ENCODE results near the gene GAMT. TPM values are rescaled to one million over a fixed set of nuclear protein-coding genes. Genes with fewer than 3 reads are reported as not detected.

Gene GAMT
- total and polyA plus RNA-seq, 2 of the 13 experiments (the other 11 are each of a cell fraction or from before 2014, with no cell fraction given): 115 to 124 TPM

DNA sequence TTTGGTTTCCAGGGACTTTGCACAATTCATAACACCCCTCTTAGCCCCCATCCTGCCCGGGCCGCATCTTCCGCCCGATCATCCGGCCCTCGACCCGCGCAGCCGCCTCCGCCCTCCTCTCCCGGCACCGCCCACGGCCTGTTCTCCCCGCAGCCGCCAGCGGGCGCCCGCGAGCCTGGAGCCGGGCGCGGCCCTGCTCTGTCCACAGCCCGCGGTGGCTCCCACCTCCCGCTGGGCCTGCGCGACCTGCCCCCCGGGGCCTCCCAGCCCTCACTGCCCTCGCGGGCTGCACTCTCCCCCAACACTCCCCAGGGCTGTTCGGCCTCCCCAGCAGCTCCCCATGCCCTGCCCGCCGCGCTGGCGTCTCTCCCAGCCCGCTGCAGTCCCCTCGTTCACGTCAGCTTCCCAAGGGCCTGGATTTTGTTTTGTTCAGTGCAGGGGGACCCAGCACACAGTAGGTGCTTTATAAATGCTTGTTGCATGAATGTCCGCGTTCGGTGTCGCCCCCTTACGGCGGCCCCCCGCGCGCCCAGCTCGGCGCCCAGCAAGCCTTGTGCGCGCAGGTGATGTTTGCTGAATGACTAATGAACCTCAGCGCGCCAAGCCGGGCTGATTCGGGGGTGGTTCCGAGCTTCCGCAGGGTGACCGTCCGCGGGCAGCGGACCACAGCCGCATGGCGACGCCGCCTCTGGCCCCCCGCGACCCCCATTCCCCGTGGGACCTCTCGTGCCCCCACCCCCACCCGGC, 44.0 kb upstream of the GAMT start (continued):
- TF ChIP-seq, protein P1, sequence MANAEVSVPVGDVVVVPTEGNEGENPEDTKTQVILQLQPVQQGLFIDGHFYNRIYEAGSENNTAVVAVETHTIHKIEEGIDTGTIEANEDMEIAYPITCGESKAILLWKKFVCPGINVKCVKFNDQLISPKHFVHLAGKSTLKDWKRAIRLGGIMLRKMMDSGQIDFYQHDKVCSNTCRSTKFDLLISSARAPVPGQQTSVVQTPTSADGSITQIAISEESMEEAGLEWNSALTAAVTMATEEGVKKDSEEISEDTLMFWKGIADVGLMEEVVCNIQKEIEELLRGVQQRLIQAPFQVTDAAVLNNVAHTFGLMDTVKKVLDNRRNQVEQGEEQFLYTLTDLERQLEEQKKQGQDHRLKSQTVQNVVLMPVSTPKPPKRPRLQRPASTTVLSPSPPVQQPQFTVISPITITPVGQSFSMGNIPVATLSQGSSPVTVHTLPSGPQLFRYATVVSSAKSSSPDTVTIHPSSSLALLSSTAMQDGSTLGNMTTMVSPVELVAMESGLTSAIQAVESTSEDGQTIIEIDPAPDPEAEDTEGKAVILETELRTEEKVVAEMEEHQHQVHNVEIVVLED (CRISPR knock-in tag; IDR thresholded peaks at IDR 0.05; ENCODE audit: borderline replicate concordance): no peak; the same call in 1 of the 2 replicates
- TF ChIP-seq MAFG (CRISPR knock-in tag; IDR thresholded peaks at IDR 0.05) (no peak), ARNTL (CRISPR knock-in tag; IDR thresholded peaks at IDR 0.05) (peak; percentile 39; the same call in 1 of the 2 replicates), KLF6 (CRISPR knock-in tag; IDR thresholded peaks at IDR 0.05) (no peak), U2AF1 (optimal IDR thresholded peaks at IDR 0.05; ENCODE audit: low read depth, low read length) (no peak), ZNF30 (CRISPR knock-in tag; IDR thresholded peaks at IDR 0.05) (no peak), HMG20B (CRISPR knock-in tag; conservative IDR thresholded peaks at IDR 0.05) (no peak), ZNF10 (CRISPR knock-in tag; IDR thresholded peaks at IDR 0.05; ENCODE audit: borderline replicate concordance, low read depth) (no peak), TCF7L2 (IDR thresholded peaks at IDR 0.05; ENCODE audit: low read depth, low read length) (no peak), RFX3 (CRISPR knock-in tag; IDR thresholded peaks at IDR 0.05) (no peak), HOXA3 (CRISPR knock-in tag; IDR thresholded peaks at IDR 0.05) (peak; percentile 49; the same call in 1 of the 2 replicates), SRY (CRISPR knock-in tag; IDR thresholded peaks at IDR 0.05) (peak; percentile 21; the same call in 1 of the 2 replicates), GZF1 (CRISPR knock-in tag; IDR thresholded peaks at IDR 0.05) (no peak), ATF7-NPFF (CRISPR knock-in tag; IDR thresholded peaks at IDR 0.05; ENCODE audit: low read depth) (no peak; the same call in 1 of the 2 replicates), NPAS2 (CRISPR knock-in tag; IDR thresholded peaks at IDR 0.05; ENCODE audit: borderline replicate concordance) (no peak), ZNF510 (CRISPR knock-in tag; IDR thresholded peaks at IDR 0.05; ENCODE audit: low read depth) (no peak), TARDBP (CRISPR knock-in tag; IDR thresholded peaks at IDR 0.05) (no peak), ZNF251 (CRISPR knock-in tag; IDR thresholded peaks at IDR 0.05) (no peak), GATA4 (IDR thresholded peaks at IDR 0.05; ENCODE audit: borderline replicate concordance, low read depth) (no peak), HNRNPH1 (optimal IDR thresholded peaks at IDR 0.05; ENCODE audit: low read depth, low read length) (no peak), RFXAP (CRISPR knock-in tag; IDR thresholded peaks at IDR 0.05; ENCODE audit: borderline replicate concordance) (no peak), ELF4 (CRISPR knock-in tag; IDR thresholded peaks at IDR 0.05; ENCODE audit: borderline replicate concordance) (no peak), ETV5 (CRISPR knock-in tag; IDR thresholded peaks at IDR 0.05; ENCODE audit: borderline replicate concordance) (no peak), REST (IDR thresholded peaks at IDR 0.05; ENCODE audit: borderline replicate concordance in 1 of 2, low read depth in 1 of 2, low read length in 2 of 2) (peak; percentile 6 to 10; a peak in 3 of 4 replicates), ZSCAN25 (CRISPR knock-in tag; IDR thresholded peaks at IDR 0.05) (no peak), IRX3 (CRISPR knock-in tag; IDR thresholded peaks at IDR 0.05; ENCODE audit: borderline replicate concordance, low read depth) (no peak), ZNF577 (CRISPR knock-in tag; IDR thresholded peaks at IDR 0.05; ENCODE audit: borderline replicate concordance, low read depth) (no peak)

Data from HepG2 (cell line).